Peyer's patch (tissue), 4 donors: Measurements from ENCODE around the gene EPB41L4A.

Source experiments
- POLR2A ChIP-seq, 2 donors: fragments of 450-650 bp; IDR thresholded peaks; one replicate each; pipeline ENCODE4 v1.5.1; 2017; ENCODE audit warnings: antibody characterized with exemption in 2 of 2, mild to moderate bottlenecking in 2 of 2, moderate library complexity in 2 of 2
- TF ChIP-seq, protein P1 (sequence below), 6 experiments: fragments of 450-650 bp in 4 of 6; fragments of 200-600 bp in 2 of 6; sonication (generic) in 1 of 6; IDR thresholded peaks; one replicate each; pipeline ENCODE4 v1.5.1; 2017 to 2019; ENCODE audit warnings: antibody characterized with exemption in 6 of 6, mild to moderate bottlenecking in 3 of 6, moderate library complexity in 1 of 6

DNA sequence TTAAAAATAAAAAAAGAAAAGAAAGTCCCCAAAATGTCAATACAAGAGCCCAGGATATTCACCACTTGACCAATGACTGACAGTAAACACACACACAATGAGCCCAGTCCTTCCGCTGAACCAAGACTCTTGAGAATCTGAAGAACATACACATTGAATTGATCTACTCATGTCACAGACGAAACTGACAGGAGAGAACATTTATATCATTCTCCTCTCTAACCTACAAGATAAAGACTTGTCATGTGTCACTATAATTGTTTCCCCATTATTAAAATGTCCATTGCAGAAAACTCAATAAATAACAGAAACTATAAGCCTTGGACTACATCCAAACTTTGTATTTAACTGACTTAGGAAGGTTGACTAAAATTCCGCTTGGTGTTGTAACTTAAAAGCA lies 296.7 kb downstream of the EPB41L4A start:
- TF ChIP-seq POLR2A (IDR thresholded peaks at IDR 0.05) = no peak
- TF ChIP-seq, protein P1, sequence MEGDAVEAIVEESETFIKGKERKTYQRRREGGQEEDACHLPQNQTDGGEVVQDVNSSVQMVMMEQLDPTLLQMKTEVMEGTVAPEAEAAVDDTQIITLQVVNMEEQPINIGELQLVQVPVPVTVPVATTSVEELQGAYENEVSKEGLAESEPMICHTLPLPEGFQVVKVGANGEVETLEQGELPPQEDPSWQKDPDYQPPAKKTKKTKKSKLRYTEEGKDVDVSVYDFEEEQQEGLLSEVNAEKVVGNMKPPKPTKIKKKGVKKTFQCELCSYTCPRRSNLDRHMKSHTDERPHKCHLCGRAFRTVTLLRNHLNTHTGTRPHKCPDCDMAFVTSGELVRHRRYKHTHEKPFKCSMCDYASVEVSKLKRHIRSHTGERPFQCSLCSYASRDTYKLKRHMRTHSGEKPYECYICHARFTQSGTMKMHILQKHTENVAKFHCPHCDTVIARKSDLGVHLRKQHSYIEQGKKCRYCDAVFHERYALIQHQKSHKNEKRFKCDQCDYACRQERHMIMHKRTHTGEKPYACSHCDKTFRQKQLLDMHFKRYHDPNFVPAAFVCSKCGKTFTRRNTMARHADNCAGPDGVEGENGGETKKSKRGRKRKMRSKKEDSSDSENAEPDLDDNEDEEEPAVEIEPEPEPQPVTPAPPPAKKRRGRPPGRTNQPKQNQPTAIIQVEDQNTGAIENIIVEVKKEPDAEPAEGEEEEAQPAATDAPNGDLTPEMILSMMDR (IDR thresholded peaks at IDR 0.05) = no peak
